Stimulated activated CD8-positive, alpha-beta memory T cell treated with anti-CD3 and anti-CD28 coated beads, Interleukin-15, amount 100 ng/mL, for 4 hours (primary cell): Measurements from ENCODE around the gene RLN1.
"Not testable (repeated sequence)": the region's sequence is repeated elsewhere in the genome, so short reads cannot be mapped to it uniquely, and the experiment has no call there.

Experiments used
- DNase-seq, 2 donors: peaks; one replicate each; pipeline ENCODE4 v3.0.0-alpha.2; 2020; ENCODE audit warnings: low read depth in 2 of 2

Gene RLN1

DNA sequence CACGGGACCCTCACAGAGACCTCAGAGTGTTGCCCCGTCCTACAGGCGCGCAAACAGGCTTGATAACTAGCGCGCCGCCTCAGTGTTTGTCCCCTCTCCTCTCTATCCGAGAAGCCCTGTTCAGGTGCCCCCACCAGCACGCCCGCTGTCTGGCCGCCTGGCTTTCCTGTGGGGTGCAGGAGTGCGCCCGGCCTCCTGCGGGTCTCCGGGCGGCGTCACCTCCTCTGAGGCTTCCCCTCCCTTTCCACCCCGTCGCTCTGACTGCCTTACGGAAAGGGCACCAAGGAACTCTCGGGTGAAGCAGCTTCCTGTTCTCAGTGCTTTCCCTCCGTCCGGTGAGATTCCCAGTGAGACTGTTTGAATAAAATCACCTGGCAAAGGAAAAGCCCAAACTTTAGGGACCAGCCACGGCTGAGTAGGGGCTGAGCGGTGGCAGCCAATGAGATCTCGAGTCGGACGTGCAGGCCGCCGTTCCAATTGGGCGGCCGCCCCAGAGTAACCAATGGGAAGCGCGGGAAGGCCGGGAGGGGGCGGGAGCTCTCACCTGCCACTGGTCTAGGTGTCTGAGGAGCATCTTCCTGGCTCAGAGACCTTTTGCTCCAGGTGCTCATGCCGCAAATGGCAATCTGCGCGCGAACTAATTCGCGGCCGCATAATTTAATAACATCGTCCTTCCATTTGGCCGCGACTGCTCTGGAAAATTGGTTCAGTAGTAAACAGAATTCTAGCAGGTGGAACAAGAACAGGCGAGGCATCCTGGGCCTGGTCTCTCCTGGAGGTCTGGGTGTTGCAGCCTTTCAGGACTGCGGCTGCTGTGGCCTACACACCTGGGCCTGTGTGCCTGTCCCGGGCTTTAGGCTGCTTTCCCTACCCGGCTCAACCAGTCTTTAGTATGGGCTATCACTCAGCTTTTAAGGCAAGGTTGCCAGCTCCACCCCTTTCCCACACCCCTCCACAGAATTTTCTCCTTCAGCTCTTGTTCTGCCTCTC is at the start of gene RLN1:
Gene RLN1 (minus strand): TSS at position 885 of the 990 bp plus-strand sequence. CDS start 130 bp downstream, at position 755.
- not testable (repeated sequence) for DNase-seq

- DNase-seq = no peak
Observed at GRCh38 chr9:5389109-5389732, 49.5 kb upstream of the RLN1 start.

- no peak for DNase-seq
Observed at GRCh38 chr9:5388026-5388819, 48.5 kb upstream of the RLN1 start.

GRCh38 chr9:5384436-5384835 is 44.8 kb upstream of the RLN1 start:
- DNase-seq = no peak

- no peak for DNase-seq
Observed at GRCh38 chr9:5382479-5382878, 42.8 kb upstream of the RLN1 start.

DNA sequence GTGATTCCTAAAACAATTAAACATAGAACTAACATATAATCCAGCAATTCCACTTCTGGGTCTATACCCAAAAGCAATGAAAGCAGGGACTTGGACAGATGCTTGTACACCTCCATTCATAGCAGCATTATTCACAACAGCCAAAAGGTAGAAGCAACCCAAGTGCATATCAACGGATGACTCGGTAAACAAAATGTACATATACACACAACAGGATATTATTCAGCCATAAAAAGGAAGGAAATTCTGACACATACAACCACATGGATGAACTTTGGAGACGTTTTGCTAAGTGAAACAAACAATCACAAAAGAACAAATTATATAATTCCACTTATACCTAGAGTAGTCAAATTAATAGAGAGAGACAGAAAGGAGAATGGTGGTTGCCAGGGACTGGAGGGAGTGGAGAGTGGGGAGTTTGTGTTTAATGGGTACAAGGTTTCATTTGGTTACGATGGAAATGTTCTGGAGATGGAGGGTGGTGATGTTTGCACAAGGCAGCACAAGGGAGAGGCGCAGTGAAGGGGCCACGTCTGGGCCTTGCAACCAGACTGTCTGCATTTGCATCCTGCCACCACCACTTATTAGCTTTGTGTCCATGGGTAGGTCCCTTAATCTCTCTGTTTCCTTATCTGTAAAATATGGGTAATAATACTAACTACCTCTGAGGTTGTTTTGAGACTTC is 36.3 kb upstream of the RLN1 start:
- DNase-seq = no peak

GRCh38 chr9:5375091-5375490 is 35.4 kb upstream of the RLN1 start:
- no peak for DNase-seq

- DNase-seq = no peak
Observed at GRCh38 chr9:5364294-5365024, 24.8 kb upstream of the RLN1 start.

DNA sequence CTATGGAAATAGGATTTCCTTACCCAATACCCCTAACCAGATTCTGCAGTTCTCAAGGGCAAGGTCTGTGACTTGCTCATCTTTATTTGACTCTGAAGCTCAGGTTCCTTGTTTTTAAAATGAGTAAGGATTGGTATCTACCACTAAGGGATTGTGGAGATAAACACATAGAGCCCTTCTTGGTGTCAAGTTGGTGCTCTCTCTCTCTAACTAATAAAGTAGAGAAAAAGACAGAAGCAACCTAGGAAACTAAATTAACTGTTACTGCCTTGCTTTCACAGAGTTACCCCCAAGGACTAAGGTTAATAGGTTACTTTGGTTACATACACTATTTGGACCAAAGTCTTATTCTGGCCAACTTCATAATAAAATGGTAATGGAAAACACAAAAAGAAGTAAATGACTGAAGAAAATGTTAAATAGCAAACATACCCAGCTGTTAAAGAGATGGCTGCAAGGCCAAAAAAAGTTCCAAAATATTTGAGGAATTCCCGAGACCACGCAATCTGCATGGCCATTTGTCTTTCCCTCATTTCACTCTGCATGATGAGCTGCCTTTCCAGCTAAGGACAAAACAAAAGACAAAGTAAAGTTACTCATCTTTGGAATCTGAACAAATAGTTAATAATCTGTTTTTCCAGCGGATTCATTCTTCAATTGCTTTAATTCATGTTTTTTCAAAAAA is 21.8 kb upstream of the RLN1 start:
- DNase-seq = no peak

DNA sequence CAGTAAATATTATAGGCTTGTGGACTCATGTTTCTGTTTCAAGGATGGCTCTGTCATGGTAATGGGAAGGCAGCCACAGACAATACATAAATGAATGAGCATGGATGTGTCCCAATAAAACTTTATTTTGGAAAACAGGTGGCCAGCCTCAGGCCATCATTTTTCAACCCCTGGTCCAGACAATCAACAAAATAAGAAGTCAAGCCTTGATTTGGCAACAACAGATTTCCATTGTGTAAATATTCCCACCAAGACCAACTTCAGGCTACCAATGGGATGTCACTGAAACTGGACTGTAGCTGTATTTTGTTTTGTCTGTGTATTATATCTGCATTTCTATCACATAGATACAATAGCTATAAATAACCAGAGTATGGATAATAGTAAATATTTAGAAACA is 20.7 kb upstream of the RLN1 start:
- DNase-seq = no peak

DNA sequence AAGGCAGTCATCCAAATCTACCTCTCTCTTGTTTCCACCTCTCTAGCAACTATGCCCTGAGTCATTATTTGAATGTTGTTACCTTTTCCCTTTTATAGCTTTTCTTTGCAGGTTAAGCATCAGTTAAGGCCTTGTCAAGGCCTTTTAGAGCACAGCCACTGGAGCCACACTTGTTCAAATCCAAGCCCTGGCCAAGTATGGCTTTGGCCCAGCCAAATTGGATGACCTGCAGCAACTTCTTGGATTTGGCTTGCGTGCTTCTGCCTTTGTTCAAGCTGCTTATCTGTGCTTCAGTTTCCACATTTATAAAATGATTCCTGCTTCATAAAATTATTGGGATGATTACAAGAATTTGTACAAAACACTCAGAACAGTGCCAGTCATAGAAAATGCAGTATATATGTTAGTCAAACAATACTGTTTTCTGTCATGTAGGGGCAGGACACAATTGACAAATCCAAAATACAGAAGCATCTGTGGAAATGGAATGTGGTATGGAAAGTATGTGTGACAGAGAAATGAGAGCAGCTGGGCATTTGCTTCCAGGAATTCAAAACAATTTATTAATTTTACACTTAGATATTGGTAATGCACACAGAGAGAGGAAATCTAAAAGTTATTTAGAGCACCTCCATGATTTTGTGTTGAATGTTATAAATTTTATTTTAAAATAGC is 17.9 kb upstream of the RLN1 start:
- no peak for DNase-seq

DNA sequence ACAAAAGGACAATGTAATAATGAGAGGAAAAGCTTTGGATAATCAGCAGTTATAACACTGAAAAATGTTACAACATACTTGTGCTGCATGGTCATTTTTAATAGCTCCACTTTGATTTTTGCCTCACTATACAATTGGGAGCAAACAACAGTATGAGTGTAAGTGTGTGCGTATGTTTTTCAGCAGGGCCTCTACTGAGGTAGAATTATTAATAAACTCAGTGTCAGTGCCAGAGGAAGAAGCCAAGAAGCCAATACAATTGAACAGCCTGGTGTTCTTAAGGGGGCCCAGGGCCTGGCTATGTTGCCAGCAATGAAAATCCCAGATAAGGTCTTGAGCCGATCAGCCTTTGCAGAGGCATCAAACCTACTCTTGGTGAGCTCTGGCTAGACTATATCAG is 16.1 kb upstream of the RLN1 start:
- no peak for DNase-seq

- no peak for DNase-seq
Observed at GRCh38 chr9:5355226-5355625, 15.6 kb upstream of the RLN1 start.

DNA sequence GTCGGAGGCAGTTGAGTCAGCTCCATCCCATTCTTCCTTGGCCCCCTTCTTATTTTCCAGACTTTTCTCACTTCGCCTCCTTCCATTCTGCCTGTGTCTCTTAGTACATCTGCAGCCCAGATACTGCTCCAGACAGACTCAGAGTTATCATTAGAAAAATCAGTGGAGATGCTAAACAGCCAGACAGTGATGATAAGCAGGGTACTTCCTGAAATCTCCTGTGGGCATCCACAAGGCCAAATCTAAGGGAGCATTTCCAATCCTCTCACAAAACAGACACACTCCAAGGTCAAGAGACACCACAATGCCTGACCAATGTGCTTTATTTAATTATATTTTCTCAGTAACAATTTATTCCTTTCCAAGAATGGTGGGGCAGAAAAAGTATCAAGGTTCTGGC is 14.5 kb upstream of the RLN1 start:
- no peak for DNase-seq

DNA sequence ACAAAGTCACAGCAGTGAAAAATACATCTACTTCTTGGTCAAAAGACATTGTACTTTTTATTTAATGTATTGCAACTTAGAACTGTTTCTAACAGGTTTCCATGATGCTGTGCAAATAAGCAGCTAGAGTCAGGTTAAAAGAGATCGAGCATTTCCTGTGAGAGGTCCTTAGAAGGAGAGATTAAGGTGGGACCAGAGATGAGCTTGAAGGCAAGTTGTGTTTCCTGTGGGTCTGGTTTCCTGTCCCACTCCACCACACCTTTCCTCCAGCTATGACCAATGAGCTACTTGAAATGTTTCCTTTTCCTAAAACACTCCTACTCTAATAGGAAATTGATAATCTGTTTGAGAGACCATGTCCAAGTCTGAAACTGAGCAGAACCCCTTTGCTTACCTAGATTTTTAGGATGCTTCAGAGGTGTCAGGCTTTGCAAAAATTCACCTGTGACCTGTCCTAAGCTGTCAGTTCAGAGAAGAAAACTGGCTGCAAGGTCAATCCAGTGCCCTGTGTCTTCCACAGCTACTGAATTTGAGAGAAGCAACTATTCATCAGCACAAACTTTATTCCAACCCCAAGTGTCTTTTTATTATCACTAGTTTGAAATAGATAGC is 13.1 kb upstream of the RLN1 start:
- DNase-seq = no peak

DNA sequence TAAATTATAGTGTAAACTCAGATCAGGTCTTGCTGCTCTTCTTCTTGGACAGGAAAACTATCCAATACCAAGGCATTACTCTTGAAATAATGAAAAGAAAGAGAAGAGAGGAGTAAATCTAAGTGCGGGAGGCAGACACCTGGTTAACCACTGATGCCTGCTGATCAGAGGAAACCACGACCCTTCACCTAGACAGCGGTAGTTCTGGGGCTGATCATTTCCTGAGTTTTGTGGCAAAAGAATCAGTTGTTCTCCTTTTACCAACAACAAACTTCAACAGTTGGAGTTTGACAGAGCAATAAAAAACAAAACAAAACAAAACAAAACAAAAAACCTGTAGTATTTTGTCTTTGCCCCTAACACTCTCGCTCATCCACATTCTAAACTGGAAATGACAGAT is 3.0 kb downstream of the RLN1 start:
- no peak for DNase-seq

GRCh38 chr9:5331276-5331675 is 8.4 kb downstream of the RLN1 start:
- not testable (repeated sequence) for DNase-seq

DNA sequence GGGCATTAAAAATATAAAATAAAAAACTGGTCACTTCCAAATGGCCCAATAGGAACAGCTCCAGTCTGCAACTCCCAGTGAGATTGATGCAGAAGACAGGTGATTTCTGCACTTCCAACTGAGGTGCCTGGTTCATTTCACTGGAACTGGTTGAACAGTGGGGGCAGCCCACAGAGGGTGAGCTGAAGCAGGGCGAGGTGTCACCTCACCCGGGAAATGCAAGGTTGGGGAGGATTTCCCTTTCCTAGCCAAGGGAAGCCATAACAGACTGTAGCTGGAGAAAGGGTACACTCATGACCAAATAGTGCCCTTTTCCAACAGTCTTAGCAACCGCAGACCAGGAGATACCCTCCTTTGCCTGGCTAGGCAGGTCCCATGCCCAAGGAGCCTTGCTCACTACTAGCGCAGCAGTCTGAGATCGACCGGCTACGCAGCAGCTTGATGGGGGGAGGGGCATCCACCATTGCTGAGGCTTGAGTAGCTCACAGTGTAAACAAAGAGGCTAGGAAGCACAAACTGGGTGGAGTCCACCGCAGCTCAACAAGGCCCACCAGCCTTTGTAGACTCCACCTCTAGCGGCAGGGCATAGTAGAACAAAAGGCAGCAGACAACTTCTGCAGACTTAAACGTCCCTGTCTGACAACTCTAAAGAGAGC is 12.7 kb downstream of the RLN1 start:
- no peak for DNase-seq

DNA sequence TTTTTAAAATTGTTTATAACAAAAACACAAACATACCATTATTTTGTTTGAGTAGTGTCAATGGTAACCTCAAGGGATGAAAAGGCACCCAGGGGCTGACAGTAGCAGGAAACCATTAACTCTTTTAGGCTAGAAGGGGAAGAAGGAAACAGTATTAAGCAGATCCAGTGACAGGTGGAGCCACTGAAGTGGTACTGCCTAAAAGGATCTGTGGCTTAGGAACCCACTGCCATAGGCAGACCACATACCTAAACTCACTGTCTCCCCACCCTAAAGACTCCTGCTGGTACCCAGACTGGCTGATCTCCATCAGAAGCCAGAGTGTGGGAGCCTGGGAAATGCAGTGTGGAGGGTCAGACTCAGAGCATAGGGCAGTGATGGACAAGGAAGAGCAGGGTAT is 13.5 kb downstream of the RLN1 start:
- no peak for DNase-seq
